Neural progenitor cell (in vitro differentiated cells): ENCODE measurements around the gene POLDIP2. TPM values are rescaled to one million over a fixed set of nuclear protein-coding genes. Genes with fewer than 3 reads are reported as not detected.

Source experiments
- DNase-seq: peaks from one replicate; pipeline ENCODE4 v3.0.0-alpha.2; 2016; ENCODE audit warnings: low spot score
- H2AFZ ChIP-seq: fragments of 200-600 bp; sonication (generic); replicated peaks from 2 replicates; pipeline ENCODE4 v1.6.1; 2016; ENCODE audit warnings: antibody characterized with exemption
- H3F3A ChIP-seq: fragments of 200-600 bp; sonication (generic); 2 replicates; pipeline ENCODE4 v1.6.1; 2016; ENCODE audit warnings: antibody characterized with exemption, low read depth
- H3K27ac ChIP-seq: fragments of 200-600 bp; sonication (generic); 2 replicates; pipeline ENCODE4 v1.5.1; 2016; ENCODE audit warnings: mild to moderate bottlenecking
- H3K27me3 ChIP-seq: fragments of 200-600 bp; sonication (generic); 2 replicates; pipeline ENCODE4 v1.6.1; 2016; ENCODE audit warnings: mild to moderate bottlenecking, moderate library complexity
- H3K36me3 ChIP-seq: fragments of 200-600 bp; sonication (generic); 2 replicates; pipeline ENCODE4 v1.5.1; 2016
- H3K4me1 ChIP-seq: fragments of 200-600 bp; sonication (generic); 2 replicates; pipeline ENCODE4 v1.6.1; 2016; ENCODE audit warnings: mixed run types
- H3K4me2 ChIP-seq: fragments of 200-600 bp; sonication (generic); 2 replicates; pipeline ENCODE4 v1.6.1; 2016
- H3K4me3 ChIP-seq: fragments of 200-600 bp; sonication (generic); 2 replicates; pipeline ENCODE4 v1.5.1; 2016
- H3K79me2 ChIP-seq: fragments of 200-600 bp; sonication (generic); 2 replicates; pipeline ENCODE4 v1.6.1; 2016; ENCODE audit warnings: low read depth
- H3K9ac ChIP-seq: fragments of 200-600 bp; sonication (generic); 2 replicates; pipeline ENCODE4 v1.6.1; 2016
- H3K9me3 ChIP-seq: fragments of 200-600 bp; sonication (generic); 2 replicates; pipeline ENCODE4 v1.5.1; 2016; ENCODE audit warnings: low read depth
- H4K20me1 ChIP-seq: fragments of 200-600 bp; sonication (generic); 2 replicates; pipeline ENCODE4 v1.6.1; 2016; ENCODE audit warnings: low read depth
- H3K27ac Mint-ChIP-seq: 3 replicates; pipeline ENCODE4 v1.8.0; 2021; ENCODE audit warnings: mixed read lengths
- H3K27me3 Mint-ChIP-seq: 2 replicates; pipeline ENCODE4 v1.8.0; 2022; ENCODE audit warnings: low read depth, mild to moderate bottlenecking, inconsistent platforms, moderate library complexity, mixed read lengths; ENCODE audit not compliant: insufficient read depth
- H3K36me3 Mint-ChIP-seq: 3 replicates; pipeline ENCODE4 v1.8.0; 2021; ENCODE audit warnings: mixed read lengths
- H3K4me1 Mint-ChIP-seq: 3 replicates; pipeline ENCODE4 v1.8.0; 2021; ENCODE audit warnings: mixed read lengths
- H3K4me3 Mint-ChIP-seq: 3 replicates; pipeline ENCODE4 v1.8.0; 2021; ENCODE audit warnings: mild to moderate bottlenecking, moderate library complexity, mixed read lengths
- H3K9me3 Mint-ChIP-seq: 3 replicates; pipeline ENCODE4 v1.8.0; 2020; ENCODE audit warnings: mixed read lengths
- CTCF ChIP-seq: fragments of 200-600 bp; sonication (generic); IDR thresholded peaks from 2 replicates; pipeline ENCODE4 v1.5.1; 2017; ENCODE audit warnings: antibody characterized with exemption, mild to moderate bottlenecking
- EZH2 ChIP-seq: fragments of 200-600 bp; sonication (generic); IDR thresholded peaks from 2 replicates; pipeline ENCODE4 v1.6.1; 2017; ENCODE audit warnings: antibody characterized with exemption, mild to moderate bottlenecking, moderate library complexity
- EZH2phosphoT487 ChIP-seq: fragments of 200-600 bp; sonication (generic); IDR thresholded peaks from 2 replicates; pipeline ENCODE4 v1.6.1; 2017; ENCODE audit warnings: antibody characterized with exemption
- total RNA-seq: library from RNA; depleted of rRNA; stranded (reverse); fragments of >200 nt; gene quantifications from 2 replicates; pipeline ENCODE4 v1.2.3, GENCODE V29; 2015; ENCODE audit warnings: low replicate concordance

POLDIP2 gene
- total RNA-seq, 1 donor from 2014 or later, result 44.6 TPM

GRCh38 chr17:28402844-28403243 is 45.5 kb upstream of the POLDIP2 start:
- Histone ChIP-seq H3K27me3 (peaks cover 73% of the 10 kb centered on the region), H4K20me1 (no peaks in the 10 kb centered on the region), H3K9me3 (no peaks in the 10 kb centered on the region), H3K9ac (no peak overlapping the region), H3K4me2 (no peak overlapping the region), H3K79me2 (no peaks in the 10 kb centered on the region), H3K36me3 (no peaks in the 10 kb centered on the region), H3K27ac (no peak overlapping the region), H3K4me3 (no peak overlapping the region), H3F3A (peaks cover 16% of the 10 kb centered on the region), H3K4me1 (peaks cover 14% of the 10 kb centered on the region), H2AFZ (no peak overlapping the region)
- H3K36me3 Mint-ChIP-seq, result peaks cover 8% of the 10 kb centered on the region
- DNase-seq, result no peak
- no peak for TF ChIP-seq CTCF
- no peak for TF ChIP-seq EZH2
- TF ChIP-seq EZH2phosphoT487, result no peak
- peaks cover 18% of the 10 kb centered on the region for H3K27me3 Mint-ChIP-seq
- H3K9me3 Mint-ChIP-seq, result no peaks in the 10 kb centered on the region
- no peak overlapping the region for H3K27ac Mint-ChIP-seq
- H3K4me1 Mint-ChIP-seq, result peaks cover 23% of the 10 kb centered on the region
- H3K4me3 Mint-ChIP-seq, result no peak overlapping the region

GRCh38 chr17:28402224-28402630 is 44.9 kb upstream of the POLDIP2 start:
- H3K27ac Mint-ChIP-seq, result no peak overlapping the region
- Histone ChIP-seq H3F3A (peaks cover 10% of the 10 kb centered on the region), H4K20me1 (no peaks in the 10 kb centered on the region), H3K4me3 (no peak overlapping the region), H3K9ac (no peak overlapping the region), H3K4me1 (peaks cover 8% of the 10 kb centered on the region), H3K27me3 (peaks cover 71% of the 10 kb centered on the region), H3K79me2 (no peaks in the 10 kb centered on the region), H3K9me3 (no peaks in the 10 kb centered on the region), H3K36me3 (no peaks in the 10 kb centered on the region), H3K4me2 (no peak overlapping the region), H2AFZ (no peak overlapping the region), H3K27ac (no peak overlapping the region)
- peaks cover 22% of the 10 kb centered on the region for H3K4me1 Mint-ChIP-seq
- TF ChIP-seq EZH2 (no peak), EZH2phosphoT487 (no peak), CTCF (no peak)
- H3K36me3 Mint-ChIP-seq, result peaks cover 9% of the 10 kb centered on the region
- peaks cover 20% of the 10 kb centered on the region for H3K27me3 Mint-ChIP-seq
- no peaks in the 10 kb centered on the region for H3K9me3 Mint-ChIP-seq
- no peak overlapping the region for H3K4me3 Mint-ChIP-seq
- DNase-seq, result no peak

- TF ChIP-seq EZH2phosphoT487, result no peak
- TF ChIP-seq CTCF, result no peak
- no peak for TF ChIP-seq EZH2
- Mint-ChIP-seq H3K4me3 (no peak overlapping the region), H3K36me3 (peaks cover 9% of the 10 kb centered on the region), H3K27ac (no peak overlapping the region), H3K27me3 (peaks cover 15% of the 10 kb centered on the region), H3K9me3 (no peaks in the 10 kb centered on the region), H3K4me1 (peaks cover 18% of the 10 kb centered on the region)
- no peaks in the 10 kb centered on the region for H3K36me3 ChIP-seq
- DNase-seq, result no peak
- no peaks in the 10 kb centered on the region for H4K20me1 ChIP-seq
- H3K9ac ChIP-seq, result no peak overlapping the region
- no peaks in the 10 kb centered on the region for H3F3A ChIP-seq
- H3K27me3 ChIP-seq, result peaks cover 47% of the 10 kb centered on the region
- H3K4me3 ChIP-seq, result no peak overlapping the region
- H3K4me1 ChIP-seq, result peaks cover under 1% of the 10 kb centered on the region
- H3K9me3 ChIP-seq, result no peaks in the 10 kb centered on the region
- H3K79me2 ChIP-seq, result no peaks in the 10 kb centered on the region
- no peak overlapping the region for H3K4me2 ChIP-seq
- H3K27ac ChIP-seq, result no peak overlapping the region
- H2AFZ ChIP-seq, result no peak overlapping the region
Measured at GRCh38 chr17:28399808-28400207, 42.5 kb upstream of the POLDIP2 start.
